Neural cell (in vitro differentiated cells): ENCODE results near the gene ETF1. TPM values are rescaled to one million over a fixed set of nuclear protein-coding genes. Genes with fewer than 3 reads are reported as not detected.

Source experiments
- H2AFZ ChIP-seq: fragments of 200-600, 300-800 bp; sonication (generic), shearing (Covaris generic); 2 replicates; pipeline ENCODE4 v1.6.0; 2014; ENCODE audit warnings: low read depth, mild to moderate bottlenecking, antibody characterized with exemption, low read length, moderate library complexity
- H3F3A ChIP-seq: fragments of 200-600 bp; shearing (Covaris generic); 2 replicates; pipeline ENCODE4 v1.6.1; 2016; ENCODE audit warnings: mild to moderate bottlenecking, moderate library complexity, mixed read lengths, antibody characterized with exemption, low read length; ENCODE audit not compliant: insufficient read depth, poor library complexity, severe bottlenecking
- H3K27ac ChIP-seq: fragments of 200-600, 300-800 bp; sonication (generic), shearing (Covaris generic); 2 replicates; pipeline ENCODE4 v1.5.1; 2014; ENCODE audit warnings: mild to moderate bottlenecking, low read length, moderate library complexity
- H3K27me3 ChIP-seq: fragments of 300-800, 200-600 bp; sonication (generic), shearing (Covaris generic); 2 replicates; pipeline ENCODE4 v1.6.0; 2014; ENCODE audit warnings: mild to moderate bottlenecking, low read depth, low read length, moderate library complexity; ENCODE audit not compliant: insufficient read depth
- H3K36me3 ChIP-seq: fragments of 300-800, 200-600 bp; sonication (generic), shearing (Covaris generic); 2 replicates; pipeline ENCODE4 v1.5.1; 2014; ENCODE audit warnings: mild to moderate bottlenecking, antibody characterized with exemption, low read length, moderate library complexity; ENCODE audit not compliant: insufficient read depth
- H3K4me2 ChIP-seq: fragments of 300-800, 200-600 bp; sonication (generic), shearing (Covaris generic); 2 replicates; pipeline ENCODE4 v1.6.0; 2014; ENCODE audit warnings: mild to moderate bottlenecking, low read length
- H3K4me3 ChIP-seq: fragments of 300-800, 200-600 bp; sonication (generic), shearing (Covaris generic); 2 replicates; pipeline ENCODE4 v1.5.1; 2014; ENCODE audit warnings: mild to moderate bottlenecking, low read length, moderate library complexity
- H3K79me2 ChIP-seq: fragments of 200-600 bp; shearing (Covaris generic); replicated peaks from 2 replicates; pipeline ENCODE4 v1.6.0; 2014; ENCODE audit warnings: mild to moderate bottlenecking, low read length, moderate library complexity; ENCODE audit not compliant: insufficient read depth
- H3K9ac ChIP-seq: fragments of 300-800, 200-600 bp; sonication (generic), shearing (Covaris generic); 2 replicates; pipeline ENCODE4 v1.6.1; 2016; ENCODE audit warnings: mild to moderate bottlenecking, low read length, mixed read lengths
- H3K9me2 ChIP-seq: fragments of 200-600 bp; shearing (Covaris generic); 2 replicates; pipeline ENCODE4 v1.6.1; 2016; ENCODE audit warnings: mild to moderate bottlenecking, low read length, mixed read lengths; ENCODE audit not compliant: insufficient read depth
- H3K9me3 ChIP-seq: fragments of 200-600, 300-800 bp; sonication (generic), shearing (Covaris generic); 2 replicates; pipeline ENCODE4 v1.6.1; 2016; ENCODE audit warnings: mild to moderate bottlenecking, mixed run types, low read length, moderate library complexity, mixed read lengths
- H4K20me1 ChIP-seq: fragments of 200-600 bp; shearing (Covaris generic); 2 replicates; pipeline ENCODE4 v1.6.1; 2016; ENCODE audit warnings: mild to moderate bottlenecking, mixed run types; ENCODE audit not compliant: insufficient read depth
- CTCF ChIP-seq: fragments of 450-650 bp; IDR thresholded peaks from 2 replicates; pipeline ENCODE4 v1.5.1; 2014; ENCODE audit warnings: antibody characterized with exemption, mild to moderate bottlenecking, moderate library complexity; ENCODE audit not compliant: poor library complexity, severe bottlenecking
- EZH2 ChIP-seq: fragments of 200-600, 300-800 bp; shearing (Covaris generic), sonication (generic); IDR thresholded peaks from 2 replicates; pipeline ENCODE4 v1.6.1; 2014; ENCODE audit warnings: antibody characterized with exemption, low read length, borderline replicate concordance, mild to moderate bottlenecking; ENCODE audit not compliant: insufficient read depth, poor library complexity, severe bottlenecking
- MXI1 ChIP-seq: fragments of 450-650 bp; conservative IDR thresholded peaks from 2 replicates; pipeline ENCODE4 v1.6.1; 2014; ENCODE audit warnings: antibody characterized with exemption, mild to moderate bottlenecking; ENCODE audit not compliant: poor library complexity, severe bottlenecking
- POLR2AphosphoS5 ChIP-seq: IDR thresholded peaks from 2 replicates; pipeline ENCODE4 v1.6.1; 2012
- RAD21 ChIP-seq: fragments of 450-650 bp; conservative IDR thresholded peaks from 2 replicates; pipeline ENCODE4 v1.6.1; 2014; ENCODE audit warnings: antibody characterized with exemption, mild to moderate bottlenecking, moderate library complexity
- REST ChIP-seq: IDR thresholded peaks from 2 replicates; pipeline ENCODE4 v1.6.1; 2012; ENCODE audit warnings: borderline replicate concordance
- TAF1 ChIP-seq: IDR thresholded peaks from 2 replicates; pipeline ENCODE4 v1.6.1; 2012; ENCODE audit warnings: low read depth
- polyA plus RNA-seq: library from polyadenylated mRNA; depleted of rRNA; stranded (reverse); fragments of >200 nt; gene quantifications from 2 replicates; pipeline ENCODE4 v1.2.3, GENCODE V29; 2014

The ETF1 gene
- polyA plus RNA-seq, 1 donor from 2014 or later = 62.1 TPM

GRCh38 chr5:138466900-138467710 lies 75.9 kb downstream of the ETF1 start:
- peak overlapping the region; percentile 99 for H3K9ac ChIP-seq
- TF ChIP-seq MXI1 (no peak), EZH2 (no peak), CTCF (no peak), POLR2AphosphoS5 (peak; percentile 62), TAF1 (no peak)

GRCh38 chr5:138466125-138466899 lies 76.7 kb downstream of the ETF1 start:
- Histone ChIP-seq H4K20me1 (peaks cover 4% of the 10 kb centered on the region), H3K9me2 (no peaks in the 10 kb centered on the region), H3F3A (no peaks in the 10 kb centered on the region), H3K4me2 (peak overlapping the region; percentile 89), H3K36me3 (no peaks in the 10 kb centered on the region), H3K4me3 (peak overlapping the region; percentile 84), H3K9ac (peak overlapping the region; percentile 99), H3K27me3 (peaks cover 23% of the 10 kb centered on the region), H3K79me2 (no peaks in the 10 kb centered on the region), H2AFZ (no peak overlapping the region), H3K27ac (peak overlapping the region; percentile 71), H3K9me3 (no peaks in the 10 kb centered on the region)
- no peak for TF ChIP-seq REST
- peak; percentile 6 for TF ChIP-seq POLR2AphosphoS5
- no peak for TF ChIP-seq RAD21
- no peak for TF ChIP-seq CTCF

More at GRCh38 chr5:138466900-138467710, 75.9 kb downstream of the ETF1 start:
- H2AFZ ChIP-seq = no peak overlapping the region
- no peak overlapping the region for H3K27ac ChIP-seq
- H3K9me2 ChIP-seq = no peaks in the 10 kb centered on the region
- no peaks in the 10 kb centered on the region for H3F3A ChIP-seq
- no peaks in the 10 kb centered on the region for H3K79me2 ChIP-seq
- H3K4me3 ChIP-seq = peak overlapping the region; percentile 84
- no peaks in the 10 kb centered on the region for H3K36me3 ChIP-seq
- H4K20me1 ChIP-seq = peaks cover 4% of the 10 kb centered on the region
- peaks cover 23% of the 10 kb centered on the region for H3K27me3 ChIP-seq
- no peaks in the 10 kb centered on the region for H3K9me3 ChIP-seq
- no peak overlapping the region for H3K4me2 ChIP-seq
